ENCODE data around the gene CLPTM1. TPM values are rescaled to one million over a fixed set of nuclear protein-coding genes. Genes with fewer than 3 reads are reported as not detected.

CLPTM1 gene
- total and polyA plus RNA-seq, 2 donors (not counting 3 experiments of a cell fraction or from before 2014, with no cell fraction given), result 108 to 176 TPM

- Histone ChIP-seq H4K20me1 (replicated peaks; ENCODE audit: control insufficient read depth, extremely low read depth, insufficient read depth, low read length) (no peaks in the 10 kb centered on the region), H2AFZ (ENCODE audit: low read depth, low read length) (no peak overlapping the region), H3K27ac (ENCODE audit: insufficient read depth, low read depth, low read length) (no peak overlapping the region), H3K4me3 (replicated peaks in 1 of 3; ENCODE audit: insufficient read depth in 1 of 3, low read depth in 1 of 3, low read length in 3 of 3) (no peak overlapping the region), H3K4me2 (ENCODE audit: insufficient read depth, low read length) (no peak overlapping the region), H3K79me2 (ENCODE audit: control insufficient read depth, insufficient read depth, low read length) (no peaks in the 10 kb centered on the region), H3K9ac (replicated peaks; ENCODE audit: extremely low read depth, insufficient read depth, low read length) (no peak overlapping the region), H3K9me1 (replicated peaks; ENCODE audit: control insufficient read depth, extremely low read depth, insufficient read depth, low read length) (no peaks in the 10 kb centered on the region), H3K4me1 (ENCODE audit: control insufficient read depth, extremely low read depth, insufficient read depth, low read length) (no peaks in the 10 kb centered on the region), H3K27me3 (ENCODE audit: control insufficient read depth in 2 of 2, insufficient read depth in 2 of 2, low read length in 2 of 2) (no peaks in the 10 kb centered on the region), H3K36me3 (ENCODE audit: control insufficient read depth in 2 of 2, extremely low read depth in 1 of 2, insufficient read depth in 2 of 2, low read length in 2 of 2) (peaks cover 0 to 19% of the 10 kb centered on the region in 2 experiments), H3K9me3 (replicated peaks; ENCODE audit: control insufficient read depth, insufficient read depth, low read length) (no peaks in the 10 kb centered on the region)
- no TSS peak for BruUV-seq (replicated peaks)
- intact Hi-C loops (cut with micrococcal nuclease), result no loop called here
- DNase-seq (ENCODE audit: low read depth, low spot score) (no peak), FAIRE-seq (no peak)
- CTCF ChIA-PET, result no interaction called here
- TF ChIP-seq CTCF (IDR thresholded peaks at IDR 0.05; ENCODE audit: extremely low read depth in 1 of 2, insufficient read depth in 1 of 2, low read depth in 1 of 2, low read length in 2 of 2) (no peak), MYC (IDR thresholded peaks at IDR 0.05; ENCODE audit: low read depth, low read length) (no peak)
- TF ChIP-seq, protein P1, sequence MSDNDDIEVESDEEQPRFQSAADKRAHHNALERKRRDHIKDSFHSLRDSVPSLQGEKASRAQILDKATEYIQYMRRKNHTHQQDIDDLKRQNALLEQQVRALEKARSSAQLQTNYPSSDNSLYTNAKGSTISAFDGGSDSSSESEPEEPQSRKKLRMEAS (IDR thresholded peaks at IDR 0.05; ENCODE audit: insufficient read depth, insufficient read length), result no peak
- dilution Hi-C loops (cut with MboI; ENCODE audit: extremely low pct_ligation_motif_present, low sequenced_read_pairs), result no loop called here
- POLR2A ChIA-PET, result no interaction called here
These were observed 75.6 kb downstream of the CLPTM1 start for GRCh38 chr19:45030825-45031224.

DNA sequence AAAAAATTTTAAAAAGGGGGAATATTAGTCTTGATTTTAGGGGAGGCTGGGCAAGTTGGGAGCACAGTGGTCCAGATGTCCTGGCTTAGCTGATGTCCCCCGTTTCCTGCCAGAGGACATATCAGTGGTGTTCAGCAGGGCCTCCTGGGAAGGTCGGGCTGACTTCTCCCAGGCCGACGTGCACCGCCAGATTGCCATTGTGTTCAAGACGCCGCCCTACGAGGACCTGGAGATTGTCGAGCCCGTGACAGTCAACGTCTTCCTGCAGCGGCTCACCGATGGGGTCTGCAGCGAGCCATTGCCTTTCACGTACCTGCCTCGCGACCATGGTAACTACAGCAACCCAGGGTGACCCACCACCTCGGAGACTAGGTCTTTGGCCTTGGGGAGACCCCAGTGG lies 77.2 kb downstream of the CLPTM1 start:
- no peaks in the 10 kb centered on the region for H3K9me1 ChIP-seq (replicated peaks; ENCODE audit: control insufficient read depth, extremely low read depth, insufficient read depth, low read length)
- FAIRE-seq, result no peak
- TF ChIP-seq MYC (IDR thresholded peaks at IDR 0.05; ENCODE audit: low read depth, low read length) (no peak), FOS (IDR thresholded peaks at IDR 0.05; ENCODE audit: borderline replicate concordance, insufficient read depth, low read length) (no peak), POLR2A (IDR thresholded peaks at IDR 0.05; ENCODE audit: low read depth, low read length) (no peak), CTCF (IDR thresholded peaks at IDR 0.05; ENCODE audit: extremely low read depth in 1 of 2, insufficient read depth in 1 of 2, low read depth in 1 of 2, low read length in 2 of 2) (no peak), EZH2 (IDR thresholded peaks at IDR 0.05; ENCODE audit: borderline replicate concordance, low read depth, low read length, severe bottlenecking) (no peak), GATA2 (IDR thresholded peaks at IDR 0.05; ENCODE audit: insufficient read depth, insufficient read length, low read depth, low read length) (no peak), JUN (IDR thresholded peaks at IDR 0.05; ENCODE audit: borderline replicate concordance, insufficient read depth, insufficient read length, low read depth) (no peak), POLR2AphosphoS5 (IDR thresholded peaks at IDR 0.05; ENCODE audit: insufficient read depth, low read depth, low read length) (no peak)
- TF ChIP-seq, protein P1 (IDR thresholded peaks at IDR 0.05; ENCODE audit: insufficient read depth, insufficient read length), result no peak
- H3K27me3 ChIP-seq (ENCODE audit: control insufficient read depth in 2 of 2, insufficient read depth in 2 of 2, low read length in 2 of 2), result no peaks in the 10 kb centered on the region
- H3K9me3 ChIP-seq (replicated peaks; ENCODE audit: control insufficient read depth, insufficient read depth, low read length), result no peaks in the 10 kb centered on the region
- no peak overlapping the region for H3K9ac ChIP-seq (replicated peaks; ENCODE audit: extremely low read depth, insufficient read depth, low read length)
- no peaks in the 10 kb centered on the region for H4K20me1 ChIP-seq (replicated peaks; ENCODE audit: control insufficient read depth, extremely low read depth, insufficient read depth, low read length)
- H3K4me3 ChIP-seq (replicated peaks in 1 of 3; ENCODE audit: insufficient read depth in 1 of 3, low read depth in 1 of 3, low read length in 3 of 3), result no peak overlapping the region
- no peaks in the 10 kb centered on the region for H3K4me1 ChIP-seq (ENCODE audit: control insufficient read depth, extremely low read depth, insufficient read depth, low read length)
- H3K27ac ChIP-seq (ENCODE audit: insufficient read depth, low read depth, low read length), result no peak overlapping the region
- no peaks in the 10 kb centered on the region for H3K79me2 ChIP-seq (ENCODE audit: control insufficient read depth, insufficient read depth, low read length)
- no peak for DNase-seq (ENCODE audit: low read depth, low spot score)
- CTCF ChIA-PET, result interaction anchor here (0.6 kb wide), 1 partner anchor 10 kb away, joined by 4 read pairs; no protein-coding TSS in a partner anchor
- no peak overlapping the region for H2AFZ ChIP-seq (ENCODE audit: low read depth, low read length)
- BruUV-seq (replicated peaks), result no TSS peak
- dilution Hi-C loops (cut with MboI; ENCODE audit: extremely low pct_ligation_motif_present, low sequenced_read_pairs), result no loop called here
- no peak overlapping the region for H3K4me2 ChIP-seq (ENCODE audit: insufficient read depth, low read length)
- peaks cover 0 to 19% of the 10 kb centered on the region in 2 experiments for H3K36me3 ChIP-seq (ENCODE audit: control insufficient read depth in 2 of 2, extremely low read depth in 1 of 2, insufficient read depth in 2 of 2, low read length in 2 of 2)
- POLR2A ChIA-PET, result no interaction called here
- intact Hi-C loops (cut with micrococcal nuclease), result no loop called here

All from endothelial cell of umbilical vein (primary cell).